HFF-Myc (cell line): ENCODE results near the gene ACADM.
"Not testable (repeated sequence)": the region's sequence is repeated elsewhere in the genome, so short reads cannot be mapped to it uniquely, and the experiment has no call there.

Experiments used
- DNase-seq: peaks from one replicate; pipeline ENCODE4 v3.0.0-alpha.2; 2011; ENCODE audit warnings: low read depth; ENCODE audit errors: extremely low read depth
- H3K4me3 ChIP-seq: replicated peaks from 2 replicates; pipeline ENCODE4 v1.5.1; 2011; ENCODE audit warnings: low read depth, mild to moderate bottlenecking, control low read depth, low read length
- CTCF ChIP-seq: IDR thresholded peaks from 2 replicates; pipeline ENCODE4 v1.5.1; 2012; ENCODE audit warnings: mild to moderate bottlenecking, low read depth, low read length, control low read depth; ENCODE audit errors: missing control alignments

Gene ACADM

DNA sequence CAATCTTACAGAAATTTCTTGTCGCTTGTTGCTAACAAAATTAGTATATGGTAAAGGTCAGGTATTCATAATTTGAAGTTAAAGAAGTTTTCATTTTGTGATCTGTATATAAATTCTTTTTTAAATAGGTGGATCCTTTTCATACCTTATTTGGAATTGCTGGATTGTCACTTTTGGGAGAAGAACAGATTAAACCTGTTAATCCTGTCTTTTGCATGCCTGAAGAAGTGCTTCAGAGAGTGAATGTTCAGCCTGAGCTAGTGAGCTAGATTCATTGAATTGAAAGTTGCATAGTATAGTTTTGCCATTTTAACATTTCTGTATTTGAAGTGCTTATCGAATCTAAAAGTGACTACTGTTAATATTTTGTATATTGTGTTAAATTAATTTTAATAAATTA, 69.9 kb downstream of the ACADM start:
- no peak overlapping the region for H3K4me3 ChIP-seq
- no peak for TF ChIP-seq CTCF
- DNase-seq: no peak

- TF ChIP-seq CTCF: no peak
- H3K4me3 ChIP-seq: no peak overlapping the region
- DNase-seq: no peak
These were observed 71.2 kb downstream of the ACADM start for GRCh38 chr1:75795703-75796193.

DNA sequence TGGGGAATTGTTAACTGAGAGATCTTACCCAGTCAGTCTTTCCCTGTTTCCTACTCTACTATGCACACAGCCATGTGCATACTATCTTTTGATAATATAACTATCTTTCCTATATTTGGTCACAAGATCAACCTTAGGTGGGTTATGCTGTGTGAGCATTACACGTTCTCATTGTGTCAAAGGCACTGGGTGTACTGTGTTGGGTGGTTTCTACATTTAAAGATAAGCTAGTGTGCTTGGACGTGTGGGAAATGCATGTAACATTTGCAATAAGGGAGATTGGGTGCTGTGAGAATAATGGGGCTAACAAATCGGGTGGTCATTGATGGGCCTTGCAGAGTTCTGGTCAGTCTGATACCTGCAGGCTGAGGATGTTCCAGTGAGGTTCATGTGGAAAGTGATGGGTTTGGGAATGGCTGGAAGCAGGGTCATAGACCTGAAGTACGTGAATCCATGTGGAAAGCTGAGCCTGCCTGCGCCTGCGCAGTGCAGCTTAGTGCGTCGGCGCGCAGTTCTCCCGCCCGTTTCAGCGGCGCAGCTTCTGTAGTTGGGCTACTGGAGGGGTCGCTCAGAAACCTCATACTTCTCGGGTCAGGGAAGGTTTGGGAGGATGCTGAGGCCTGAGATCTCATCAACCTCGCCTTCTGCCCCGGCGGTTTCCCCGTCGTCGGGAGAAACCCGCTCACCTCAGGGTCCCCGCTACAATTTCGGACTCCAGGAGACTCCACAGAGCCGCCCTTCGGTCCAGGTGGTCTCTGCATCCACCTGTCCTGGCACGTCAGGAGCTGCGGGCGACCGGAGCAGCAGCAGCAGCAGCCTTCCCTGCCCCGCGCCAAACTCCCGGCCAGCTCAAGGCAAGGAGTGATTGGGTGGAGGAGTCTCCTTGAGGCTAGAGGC, 72.1 kb downstream of the ACADM start, which contains the start of gene MSH4:
Gene MSH4, plus strand, starts transcription at position 507 of the 897 bp plus-strand sequence. Its CDS starts 104 bp downstream, at position 611.
- no peak for TF ChIP-seq CTCF
- DNase-seq: peak; percentile 15
- H3K4me3 ChIP-seq: no peak within 1 kb of the TSS

DNA sequence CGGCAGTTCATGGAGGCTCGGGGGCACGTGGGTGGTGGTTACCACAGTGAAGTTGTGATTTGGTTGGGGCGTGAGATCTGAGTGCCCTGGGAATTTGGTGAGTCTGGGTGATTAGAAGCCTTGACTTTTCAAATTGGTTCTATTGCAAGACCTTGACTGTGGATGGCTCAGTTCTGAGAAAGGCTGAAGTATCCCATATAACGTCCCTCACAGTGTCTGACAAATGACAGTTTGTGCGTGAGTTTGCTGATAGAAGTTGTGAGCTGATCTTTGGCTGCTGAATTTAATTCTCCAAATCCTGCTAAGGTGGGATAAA, 72.7 kb downstream of the ACADM start:
- no peak for DNase-seq
- TF ChIP-seq CTCF: no peak
- H3K4me3 ChIP-seq: no peak overlapping the region

GRCh38 chr1:75797606-75798216, 73.2 kb downstream of the ACADM start:
- DNase-seq: no peak

GRCh38 chr1:75801480-75801879, 77.0 kb downstream of the ACADM start:
- H3K4me3 ChIP-seq, DNase-seq: not testable (repeated sequence)

More at GRCh38 chr1:75797606-75798216, 73.2 kb downstream of the ACADM start:
- H3K4me3 ChIP-seq: no peak overlapping the region
- no peak for TF ChIP-seq CTCF

GRCh38 chr1:75808921-75809320, 84.4 kb downstream of the ACADM start:
- no peak for TF ChIP-seq CTCF
- H3K4me3 ChIP-seq: no peak overlapping the region
- no peak for DNase-seq

- H3K4me3 ChIP-seq, DNase-seq: not testable (repeated sequence)
These were observed 85.6 kb downstream of the ACADM start for GRCh38 chr1:75810113-75810512.
